NCI-H345 (cell line): ENCODE measurements around the gene CMIP.

ENCODE experiments used
- DNase-seq: peaks from one replicate; lab custom pipeline; 2025; lab: John Stamatoyannopoulos, UW

CMIP gene

GRCh38 chr16:81551151-81551808 lies 106.7 kb downstream of the CMIP start:
- DNase-seq: no peak

- DNase-seq: no peak
Measured at GRCh38 chr16:81551821-81552304, 107.3 kb downstream of the CMIP start.

DNA sequence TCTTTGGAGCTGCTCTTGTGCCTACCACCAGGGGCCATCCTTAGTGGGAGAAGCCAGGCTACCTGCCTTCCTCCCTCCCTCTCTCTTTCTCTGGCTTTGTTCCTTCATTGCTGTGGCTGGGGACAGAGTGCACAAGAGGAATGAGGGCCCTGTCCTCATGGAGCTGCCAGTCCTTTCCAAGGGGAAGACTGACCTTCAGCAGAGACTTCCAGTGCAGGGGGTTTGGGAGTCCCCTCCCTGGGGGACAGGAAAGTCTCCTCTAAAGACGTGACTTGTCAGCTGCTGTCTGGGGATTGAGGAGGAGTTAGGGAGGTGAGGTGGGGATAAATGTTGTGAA lies 108.1 kb downstream of the CMIP start:
- DNase-seq: no peak

GRCh38 chr16:81553080-81553813 lies 108.6 kb downstream of the CMIP start:
- no peak for DNase-seq

DNA sequence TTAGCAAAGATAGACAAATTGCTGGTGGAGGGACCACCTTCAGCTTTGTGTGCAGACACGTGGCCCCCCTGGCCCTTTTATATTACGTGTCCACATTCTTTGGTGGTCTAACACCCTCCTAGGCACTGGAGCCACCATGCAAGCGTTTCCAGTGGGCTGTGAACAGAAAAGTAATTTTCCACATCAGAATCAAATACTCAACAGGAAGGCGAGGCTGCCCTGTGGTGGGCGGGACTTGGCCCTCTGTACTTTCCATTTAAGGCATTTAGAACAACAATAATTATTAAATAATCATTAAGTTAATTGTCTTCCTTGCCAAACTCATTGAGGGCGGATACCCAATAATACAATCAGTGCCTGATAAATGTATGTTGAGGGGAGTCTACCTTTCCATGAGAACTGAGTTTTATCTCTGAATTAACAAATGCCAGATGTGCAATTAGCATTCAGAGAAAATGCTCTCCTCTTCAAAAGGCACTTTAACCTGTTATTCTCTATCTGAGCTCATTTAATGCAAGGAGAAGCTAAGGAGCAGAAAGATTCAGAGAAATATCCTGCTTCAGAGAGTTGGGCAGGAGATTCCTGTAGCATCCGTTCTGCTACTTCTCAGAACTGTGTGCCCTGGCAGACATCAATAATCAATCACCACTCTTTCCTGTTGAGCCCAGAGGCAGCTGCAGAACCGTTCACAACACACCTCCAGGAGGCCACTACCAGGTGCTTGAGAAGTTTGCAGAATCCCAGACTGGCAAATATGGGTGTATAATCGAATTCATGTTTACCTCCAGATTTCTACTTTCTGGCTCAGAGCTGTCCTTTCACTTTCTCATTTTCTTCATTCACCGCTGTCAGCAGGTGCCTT lies 109.4 kb downstream of the CMIP start:
- DNase-seq: peak; percentile 21

DNA sequence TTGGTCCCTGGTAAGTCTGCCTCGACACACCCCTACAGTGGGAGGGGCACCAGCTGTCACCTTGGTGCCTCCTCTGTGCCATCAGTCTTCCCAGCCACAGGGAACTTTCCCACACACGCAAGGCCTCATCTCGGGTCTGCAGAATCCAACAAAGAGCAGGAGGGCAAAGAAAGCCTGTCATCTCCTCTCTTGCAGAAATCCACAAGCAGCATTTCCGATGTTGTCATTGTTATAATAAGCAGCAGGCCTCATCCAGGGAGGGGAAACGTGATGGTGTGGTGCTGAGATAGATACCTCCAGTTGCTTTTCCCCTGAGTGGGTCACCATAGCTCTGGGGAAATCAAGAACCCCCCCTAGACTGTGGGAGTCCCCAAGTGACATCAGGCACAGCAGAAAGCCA lies 110.4 kb downstream of the CMIP start:
- DNase-seq: no peak

- no peak for DNase-seq
Measured at GRCh38 chr16:81555660-81556059, 111.1 kb downstream of the CMIP start.

DNA sequence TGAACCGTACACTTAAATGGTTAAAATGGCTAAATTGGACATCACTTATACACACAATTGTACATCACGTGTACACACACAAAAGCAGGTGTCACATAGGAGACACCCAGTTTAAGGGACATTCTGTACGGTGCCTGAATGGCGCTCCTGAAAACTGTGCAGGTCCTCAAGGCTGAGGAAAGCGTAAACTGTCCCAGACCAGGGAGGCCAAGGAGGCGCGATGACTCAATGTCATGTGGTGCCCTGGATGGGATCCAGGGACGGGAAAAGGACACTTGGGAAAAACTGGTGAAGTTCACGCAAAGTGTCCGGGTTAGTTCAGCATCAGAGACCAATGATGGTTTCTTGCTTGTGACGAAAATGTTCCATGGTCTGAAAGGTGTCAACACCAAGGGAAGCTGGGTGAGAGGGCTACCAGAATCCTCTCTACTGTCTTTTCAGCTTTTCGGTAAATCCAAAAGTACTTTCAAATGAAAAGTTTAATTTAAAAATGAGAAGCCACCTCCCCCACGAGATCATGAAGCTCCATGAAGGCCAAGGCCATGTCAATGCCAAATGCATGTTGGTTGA lies 112.2 kb downstream of the CMIP start:
- DNase-seq: no peak

DNA sequence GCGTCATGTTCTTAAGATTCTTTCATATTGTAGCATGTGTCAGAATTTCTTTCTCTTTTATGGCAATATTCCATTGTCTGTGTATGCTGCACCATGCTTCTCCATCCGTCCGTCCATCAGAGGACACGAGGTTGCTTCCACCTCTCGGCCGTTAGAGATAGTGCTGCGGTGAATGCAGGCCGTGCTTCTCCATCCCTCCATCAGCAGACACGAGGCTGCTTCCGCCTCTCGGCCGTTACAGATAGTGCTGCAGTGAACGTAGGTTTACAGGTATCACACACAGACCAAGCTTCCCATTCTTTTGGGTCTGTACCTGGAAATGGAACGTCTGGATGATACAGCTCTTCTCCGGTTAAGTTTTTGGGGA lies 113.5 kb downstream of the CMIP start:
- no peak for DNase-seq

DNA sequence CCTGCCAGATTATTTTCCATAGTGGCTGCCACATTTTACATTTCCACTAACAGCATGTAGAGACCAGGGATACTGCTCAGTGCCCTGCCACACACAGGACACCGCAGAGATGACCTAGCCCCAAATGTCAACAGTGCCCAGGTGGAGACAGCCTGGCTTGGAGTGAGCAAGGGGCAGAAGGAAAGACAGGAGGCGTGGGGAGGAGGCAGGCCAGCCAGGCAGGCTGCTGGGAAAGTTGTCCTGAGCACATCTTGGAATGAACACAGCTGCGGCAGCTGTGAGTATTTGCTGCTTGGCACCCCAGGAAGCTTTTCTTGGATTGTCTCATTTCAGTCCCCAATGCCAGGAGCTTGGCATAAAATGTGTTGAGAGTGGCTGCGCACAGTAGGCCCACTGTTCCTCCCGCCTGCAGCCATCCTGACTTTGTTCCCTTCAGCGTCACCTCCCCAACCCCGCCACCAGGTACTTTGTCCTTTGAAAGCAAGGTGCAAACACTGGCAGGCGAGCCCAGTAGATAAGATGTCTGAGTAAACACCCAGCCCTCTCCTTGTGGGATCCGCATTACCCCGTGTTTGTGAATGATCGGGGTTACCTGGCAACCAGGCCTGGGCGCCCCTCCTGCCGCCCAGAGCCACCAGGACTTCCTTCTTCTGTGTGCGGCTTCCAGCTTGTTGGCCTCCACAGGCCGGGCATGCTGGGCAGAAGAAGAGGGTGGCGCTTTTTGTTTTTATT lies 114.0 kb downstream of the CMIP start:
- DNase-seq: no peak

DNA sequence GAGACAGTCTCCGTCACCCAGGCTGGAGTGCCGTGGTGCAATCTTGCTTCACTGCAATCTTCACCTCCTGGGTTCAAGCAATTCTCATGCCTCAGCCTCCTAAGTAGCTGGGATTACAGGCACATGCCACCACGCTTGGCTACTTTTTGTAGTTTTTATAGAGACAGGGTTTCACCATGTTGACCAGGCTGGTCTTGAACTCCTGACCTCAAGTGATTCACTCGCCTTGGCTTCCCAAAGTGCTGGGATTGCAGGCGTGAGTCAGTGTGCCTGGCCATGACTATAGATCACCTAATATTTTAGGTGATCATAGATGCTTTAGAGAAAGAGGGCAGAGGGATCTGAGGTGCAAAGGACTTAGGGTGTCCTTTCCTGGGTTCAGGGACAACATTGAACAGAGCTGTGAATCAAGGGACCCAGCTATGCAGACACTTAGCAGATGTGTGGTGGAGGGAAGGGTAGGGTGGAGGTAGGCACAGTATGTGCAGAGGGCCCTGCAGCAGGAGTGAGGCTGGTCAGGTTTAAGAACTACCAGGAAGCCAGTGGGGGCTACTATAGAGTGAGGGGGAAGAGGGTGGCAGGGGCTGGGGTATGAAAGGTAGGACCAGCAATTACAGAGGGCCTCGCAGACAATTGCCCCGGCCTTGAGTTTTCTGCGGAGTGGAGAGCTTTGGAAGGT lies 116.5 kb downstream of the CMIP start:
- no peak for DNase-seq

GRCh38 chr16:81562174-81562849 lies 117.7 kb downstream of the CMIP start:
- no peak for DNase-seq

DNA sequence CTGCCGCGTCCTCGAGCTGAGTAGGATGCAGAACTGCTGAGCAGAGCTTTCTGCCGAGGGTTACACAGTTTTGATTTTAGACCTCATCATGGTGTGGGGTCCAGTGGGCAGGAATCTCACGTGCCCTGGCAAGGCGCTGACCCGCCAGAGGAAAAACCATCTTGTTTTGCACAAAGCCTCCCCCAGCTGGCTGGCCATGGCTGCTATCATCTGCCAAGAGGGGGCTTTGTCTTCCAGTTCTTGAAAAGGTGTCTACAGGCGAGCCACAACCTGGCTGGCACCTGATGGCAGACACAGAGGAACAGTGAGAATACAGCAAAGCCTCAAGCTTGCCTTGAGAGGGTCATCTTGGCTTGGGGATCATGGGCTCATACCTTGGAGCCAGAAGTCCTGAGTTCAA lies 118.3 kb downstream of the CMIP start:
- DNase-seq: no peak

DNA sequence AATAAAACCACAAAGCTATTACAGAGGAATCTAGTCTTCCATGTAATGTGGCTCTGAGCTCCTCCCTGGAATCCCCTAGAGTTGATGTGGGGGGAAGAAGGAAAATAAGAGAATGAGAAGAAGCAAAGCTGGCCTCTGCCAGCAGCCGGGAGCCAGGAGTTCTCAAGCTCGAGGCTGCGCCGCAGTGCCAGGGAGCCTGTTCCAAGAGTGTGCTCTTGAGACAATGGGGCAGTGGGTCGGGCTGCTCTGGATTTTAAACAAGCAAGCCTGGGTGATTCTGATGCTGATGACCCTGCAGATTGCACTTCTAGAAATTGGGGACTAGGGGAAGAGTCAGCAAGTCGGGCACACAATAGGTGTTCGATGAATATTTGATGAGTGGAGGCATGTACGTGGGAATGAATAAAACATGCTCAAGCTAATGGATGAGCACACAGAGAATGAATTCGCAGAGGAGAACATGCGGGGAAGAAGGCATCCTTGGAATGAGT lies 119.9 kb downstream of the CMIP start:
- DNase-seq: no peak

DNA sequence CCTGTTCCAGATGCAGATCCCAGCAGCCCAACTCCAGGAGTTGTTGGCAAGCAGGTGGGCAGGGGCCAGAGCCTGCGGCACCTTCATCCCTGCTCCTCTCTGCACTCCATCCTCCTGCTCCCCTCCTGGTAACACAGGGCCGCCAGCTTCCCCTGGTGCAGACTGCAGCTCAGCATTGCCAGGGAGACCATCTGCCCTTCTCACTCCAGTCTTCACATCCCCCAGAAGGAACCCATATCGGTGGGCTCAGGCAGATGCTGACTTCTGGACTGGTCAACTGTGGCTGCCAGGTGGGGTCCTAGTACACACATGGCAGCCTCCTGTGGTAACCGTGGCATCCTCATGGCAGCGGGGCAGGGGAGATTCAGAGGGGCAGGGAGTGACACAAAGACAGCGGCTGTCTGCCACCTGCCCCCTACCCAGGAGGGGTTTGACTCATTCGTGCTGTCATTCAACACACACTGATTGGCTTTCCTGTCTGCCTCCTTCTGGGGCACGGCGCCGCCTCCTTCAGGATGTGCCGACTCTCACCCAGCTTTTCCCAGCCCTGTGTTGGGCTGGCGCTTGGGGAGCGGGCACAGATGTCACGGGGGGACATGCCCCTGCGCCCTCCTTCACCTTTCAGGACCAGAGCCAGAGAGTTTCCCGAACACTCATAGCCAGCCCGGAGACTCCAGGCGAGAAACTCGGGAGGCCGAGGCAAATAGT lies 120.9 kb downstream of the CMIP start:
- no peak for DNase-seq

- no peak for DNase-seq
Measured at GRCh38 chr16:81566086-81567007, 121.7 kb downstream of the CMIP start.

DNA sequence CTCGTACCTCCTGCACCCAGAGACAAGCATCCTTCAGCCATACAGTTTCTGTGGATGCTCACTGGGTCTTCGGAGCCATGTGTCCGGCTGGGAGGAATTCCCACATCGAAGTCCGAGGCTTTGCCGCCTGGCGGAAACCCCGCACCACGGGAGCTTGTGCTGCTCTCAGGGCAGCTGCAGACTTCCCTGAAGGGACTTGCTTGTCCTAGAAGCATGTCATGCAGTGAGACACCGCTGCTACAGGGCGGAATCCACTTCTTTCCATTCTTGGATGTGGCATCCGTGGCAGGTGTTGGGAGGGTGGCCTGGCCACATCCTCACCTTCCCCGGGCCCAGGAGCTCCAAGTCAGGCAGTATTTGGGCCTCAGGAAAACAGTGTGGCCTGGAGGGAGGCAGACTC lies 122.5 kb downstream of the CMIP start:
- DNase-seq: no peak

- DNase-seq: no peak
Measured at GRCh38 chr16:81567987-81568748, 123.6 kb downstream of the CMIP start.
